ENCODE data around the gene TESPA1.
A peak's percentile ranks its signal among the peaks of the same experiment; 100 is the strongest.

Gene TESPA1

DNA sequence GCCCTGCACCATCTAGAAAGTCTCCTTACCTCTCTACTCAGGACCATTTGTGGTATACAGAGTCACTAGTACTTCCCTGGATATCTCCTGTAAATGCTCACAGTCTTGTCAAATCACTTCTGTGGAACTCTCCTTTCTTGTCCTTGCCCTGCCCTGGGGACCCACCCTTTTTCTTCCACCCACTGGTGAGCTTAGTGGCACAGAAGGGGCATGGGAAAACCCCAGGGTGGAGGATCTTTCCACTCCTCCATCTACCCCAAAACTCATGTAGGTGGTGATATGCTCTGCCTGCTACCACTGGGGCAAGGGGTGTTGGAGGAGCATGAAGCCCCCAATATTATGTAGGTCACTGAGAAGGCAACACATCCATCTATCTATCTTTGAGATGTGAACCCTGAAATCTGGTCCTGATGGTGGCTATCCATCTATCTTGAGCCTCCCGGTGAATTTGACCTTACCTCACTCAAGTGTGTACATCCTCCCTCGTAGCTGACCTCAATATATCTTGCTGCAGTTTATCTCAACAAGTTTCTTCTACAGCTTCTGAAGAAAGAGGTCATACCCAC, 943 bp downstream of the TESPA1 start:
- no peak for DNase-seq (ENCODE audit: low spot score)

DNA sequence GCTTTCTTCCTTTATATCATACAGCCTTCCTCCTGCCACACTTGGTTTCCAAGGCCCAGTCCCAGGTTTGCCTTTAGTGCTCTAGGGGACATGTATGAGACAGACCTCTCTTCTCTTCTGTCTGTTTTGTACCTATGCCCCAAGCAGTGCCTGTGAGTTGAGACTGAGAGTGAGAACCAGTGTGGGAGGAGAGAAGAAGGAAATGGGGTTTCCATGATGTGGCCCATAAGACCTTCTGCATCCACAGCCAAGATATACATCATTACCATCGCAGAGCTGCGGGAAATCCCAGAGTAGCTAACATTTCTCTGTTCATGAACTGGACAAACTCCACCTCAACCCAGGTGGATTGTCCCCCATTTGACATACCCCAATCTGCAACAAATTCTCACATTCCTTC, 2.8 kb downstream of the TESPA1 start:
- no peak for DNase-seq (ENCODE audit: low spot score)

- DNase-seq (ENCODE audit: low spot score) = no peak
Observed at GRCh38 chr12:54980341-54980740, 4.2 kb downstream of the TESPA1 start.

GRCh38 chr12:54977857-54978256, 6.7 kb downstream of the TESPA1 start:
- DNase-seq (ENCODE audit: low spot score) = no peak

GRCh38 chr12:54977155-54977554, 7.4 kb downstream of the TESPA1 start:
- no peak for DNase-seq (ENCODE audit: low spot score)

GRCh38 chr12:54975875-54976274, 8.7 kb downstream of the TESPA1 start:
- no peak for DNase-seq (ENCODE audit: low spot score)

DNA sequence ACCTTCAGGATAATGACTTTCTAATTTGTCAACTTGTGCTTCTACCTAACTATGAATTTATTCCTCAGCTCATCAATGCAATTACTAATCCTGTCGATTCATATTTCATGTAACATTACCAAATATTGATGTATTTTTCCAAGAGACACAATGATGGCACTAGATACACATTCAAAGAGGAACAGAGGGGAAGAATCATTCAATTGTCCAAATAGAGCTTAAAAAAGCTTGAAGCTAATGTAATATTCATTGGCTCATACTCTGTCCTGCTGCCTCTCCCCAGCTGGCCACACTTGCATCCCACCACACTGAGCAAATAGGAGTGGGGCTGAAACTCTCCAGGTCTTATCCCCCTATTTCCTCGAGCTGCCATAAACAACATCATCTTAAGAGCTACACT, 9.3 kb downstream of the TESPA1 start:
- DNase-seq (ENCODE audit: low spot score) = no peak

DNA sequence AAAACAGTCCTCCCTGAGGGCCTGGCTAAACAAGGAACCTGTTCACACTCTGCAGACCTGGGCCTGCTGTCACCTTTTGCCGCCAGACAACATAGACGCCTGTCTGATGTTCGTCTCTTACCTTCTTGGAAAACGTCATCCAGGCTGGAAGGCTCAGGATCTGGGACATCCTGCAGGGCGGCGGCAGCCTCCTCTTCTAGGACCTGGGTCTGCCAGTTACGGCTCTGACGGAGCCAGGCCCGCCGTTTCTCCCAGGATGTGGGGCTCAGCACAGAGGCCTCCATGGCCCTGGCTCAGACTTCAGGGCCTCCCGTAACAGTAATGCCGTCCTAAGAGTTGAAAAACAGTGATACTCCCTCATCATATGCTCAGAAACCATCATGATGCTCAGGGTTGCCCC, 10.3 kb downstream of the TESPA1 start:
- no peak for DNase-seq (ENCODE audit: low spot score)

DNA sequence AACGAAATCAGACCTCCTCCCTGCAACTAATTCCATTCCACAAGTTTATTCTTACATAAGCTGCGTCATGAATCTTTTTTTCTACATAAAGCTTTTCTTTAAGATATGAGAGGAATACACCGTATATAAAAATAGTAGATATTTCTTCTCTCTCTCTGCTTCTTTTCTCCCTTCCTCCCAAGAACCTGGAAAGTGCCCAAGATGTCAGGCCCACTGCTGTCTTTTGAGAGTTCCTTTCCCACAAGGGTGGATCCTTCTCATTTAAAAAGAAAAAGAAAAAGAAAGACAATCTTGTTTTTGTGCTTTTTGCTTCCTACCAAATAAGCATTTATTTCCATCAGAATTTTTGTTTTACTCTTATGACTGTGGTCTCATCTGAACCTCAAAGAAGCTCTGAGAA, 11.0 kb downstream of the TESPA1 start:
- DNase-seq (ENCODE audit: low spot score) = no peak

- DNase-seq (ENCODE audit: low spot score) = no peak
Observed at GRCh38 chr12:54970741-54971140, 13.8 kb downstream of the TESPA1 start.

DNA sequence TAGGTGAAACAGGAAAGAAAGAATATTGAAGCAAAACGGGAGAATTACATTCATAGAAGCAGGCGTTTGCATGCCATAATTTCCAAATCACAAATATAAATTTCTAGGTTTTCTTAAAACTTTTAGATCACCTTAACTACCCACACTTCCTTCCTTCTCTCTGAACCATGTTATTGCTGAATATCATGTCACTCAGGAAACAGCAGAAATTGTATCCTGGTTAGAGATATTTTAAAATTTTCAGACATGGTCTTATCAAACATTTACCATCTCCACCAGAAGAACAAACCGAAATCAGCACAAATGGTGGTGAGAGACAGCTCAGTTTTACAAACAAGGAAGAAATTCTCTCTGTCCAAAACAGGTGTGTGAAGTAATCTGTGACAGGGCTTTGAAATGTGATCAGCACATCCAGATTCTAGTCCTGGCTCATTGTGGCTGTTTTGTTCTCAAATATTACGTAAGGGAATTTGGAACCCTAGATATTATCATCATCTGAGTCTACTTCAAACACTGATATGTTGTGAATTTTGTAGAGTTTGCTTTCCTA, 16.3 kb downstream of the TESPA1 start:
- no peak for DNase-seq (ENCODE audit: low spot score)

DNA sequence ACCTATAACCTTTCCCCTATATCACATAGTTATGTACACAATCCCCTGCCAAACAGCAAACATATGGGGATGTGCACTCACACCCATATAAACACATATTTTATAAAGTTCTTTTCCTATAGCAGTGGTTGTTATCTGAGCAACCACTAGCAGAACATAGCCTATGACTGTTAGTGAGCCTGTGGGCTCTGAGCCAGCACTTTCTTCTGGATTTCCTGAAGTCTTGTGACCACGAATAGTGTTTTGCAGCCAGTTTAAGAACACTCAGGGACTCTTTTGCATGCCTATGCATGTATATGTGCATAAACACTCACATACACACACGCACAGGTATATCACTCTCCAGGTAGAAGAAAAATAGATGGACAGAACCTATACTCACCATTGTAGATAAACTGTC, 17.1 kb downstream of the TESPA1 start:
- DNase-seq (ENCODE audit: low spot score) = no peak

- no peak for DNase-seq (ENCODE audit: low spot score)
Observed at GRCh38 chr12:54961190-54961589, 23.4 kb downstream of the TESPA1 start.

- no peak for DNase-seq (ENCODE audit: low spot score)
Observed at GRCh38 chr12:54959291-54960018, 25.1 kb downstream of the TESPA1 start.

- peak; percentile 32 for DNase-seq (ENCODE audit: low spot score)
Observed at GRCh38 chr12:54958048-54958658, 26.4 kb downstream of the TESPA1 start.

- no peak for DNase-seq (ENCODE audit: low spot score)
Observed at GRCh38 chr12:54956818-54957641, 27.5 kb downstream of the TESPA1 start.

GRCh38 chr12:54956322-54956721, 28.2 kb downstream of the TESPA1 start:
- DNase-seq (ENCODE audit: low spot score) = no peak

GRCh38 chr12:54954801-54955200, 29.8 kb downstream of the TESPA1 start:
- no peak for DNase-seq (ENCODE audit: low spot score)

GRCh38 chr12:54954228-54954627, 30.3 kb downstream of the TESPA1 start:
- no peak for DNase-seq (ENCODE audit: low spot score)

DNA sequence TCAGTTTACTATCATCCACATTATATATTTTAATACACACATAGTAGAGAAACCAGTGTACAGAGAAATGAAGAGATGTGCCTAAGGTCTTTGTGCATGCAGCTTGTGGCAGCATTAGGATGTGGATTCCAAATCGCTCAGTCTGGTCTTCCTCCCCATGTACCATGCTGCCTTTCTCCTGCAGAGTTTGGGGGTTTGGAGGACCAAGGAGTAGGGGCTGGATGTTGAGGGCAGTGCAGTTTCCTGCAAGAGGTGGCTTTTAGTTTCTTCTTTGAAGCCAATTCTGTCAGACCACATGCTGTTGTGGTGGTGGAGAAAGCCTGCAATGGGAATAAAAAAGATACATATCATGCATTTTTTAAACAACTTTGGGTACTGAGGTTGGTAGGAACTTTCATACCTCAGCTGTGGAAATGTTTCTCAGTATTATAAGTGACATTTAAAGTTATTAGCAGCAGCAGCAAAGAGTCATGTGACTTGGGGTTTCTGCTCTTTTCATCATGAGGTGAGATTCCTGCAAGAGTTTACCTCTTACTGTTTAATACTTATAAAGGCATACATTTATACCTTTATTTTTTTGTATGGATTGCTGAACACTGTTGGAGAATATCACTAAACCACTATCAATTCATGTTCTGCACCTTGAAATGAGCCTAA, 34.4 kb downstream of the TESPA1 start:
- no peak for DNase-seq (ENCODE audit: low spot score)

DNA sequence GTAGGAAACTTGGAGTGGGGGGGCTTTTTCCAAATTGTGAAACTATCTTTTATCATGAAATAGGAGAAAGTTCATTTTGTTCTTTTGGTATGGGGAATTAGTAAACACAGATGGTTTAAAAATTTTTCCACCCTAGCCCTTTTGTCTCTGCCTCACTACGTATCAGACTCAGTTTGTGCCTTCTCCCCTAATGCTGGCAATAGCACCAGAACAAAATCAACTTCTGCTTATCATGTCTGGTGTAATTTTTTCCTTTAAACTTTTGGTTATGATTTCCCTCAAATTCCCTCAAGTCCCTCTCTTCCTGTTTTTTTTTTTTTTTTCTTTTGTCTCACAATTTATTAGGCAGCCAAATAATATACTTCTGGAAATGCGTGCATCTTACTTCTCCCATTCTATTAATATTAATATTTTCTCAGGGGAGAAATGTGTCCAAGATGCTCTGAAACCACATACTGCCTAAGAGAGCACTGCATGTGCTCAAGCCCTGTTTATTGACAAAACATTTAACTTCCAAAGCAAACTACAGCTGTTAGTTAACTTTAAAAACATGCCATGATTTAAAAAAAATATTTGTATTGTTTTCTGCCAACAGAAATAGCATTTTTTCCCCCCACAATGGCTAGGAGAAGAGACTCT, 35.4 kb downstream of the TESPA1 start:
- no peak for DNase-seq (ENCODE audit: low spot score)

Data from germinal center (tissue), 1 donor.